ENCODE measurements around the gene VDAC1. TPM values are rescaled to one million over a fixed set of nuclear protein-coding genes. Genes with fewer than 3 reads are reported as not detected.

The VDAC1 gene
- total and polyA plus RNA-seq, 12 donors, result 229 to 609 (median 529) TPM

- H3K4me1 ChIP-seq, result peaks cover 0 to 28% (median 5%) of the 10 kb centered on the region in 9 donors
- H3K27ac ChIP-seq, result no peak overlapping the region
- 77 to 78% methylated on average over 5 of the region's 5 CpGs for WGBS, 2 donors
- intact Hi-C loops (cut with DNase I), result loop anchor here in 1 of 10 donors (10.0 kb wide), 1 partner anchor 180 kb away; no protein-coding TSS in a partner anchor
- peak in 2 of 8 donors; percentile 6 to 27 for ATAC-seq
- H3K4me3 ChIP-seq, result no peak overlapping the region
- H3K9me3 ChIP-seq, result no peaks in the 10 kb centered on the region
- TF ChIP-seq, protein P1, sequence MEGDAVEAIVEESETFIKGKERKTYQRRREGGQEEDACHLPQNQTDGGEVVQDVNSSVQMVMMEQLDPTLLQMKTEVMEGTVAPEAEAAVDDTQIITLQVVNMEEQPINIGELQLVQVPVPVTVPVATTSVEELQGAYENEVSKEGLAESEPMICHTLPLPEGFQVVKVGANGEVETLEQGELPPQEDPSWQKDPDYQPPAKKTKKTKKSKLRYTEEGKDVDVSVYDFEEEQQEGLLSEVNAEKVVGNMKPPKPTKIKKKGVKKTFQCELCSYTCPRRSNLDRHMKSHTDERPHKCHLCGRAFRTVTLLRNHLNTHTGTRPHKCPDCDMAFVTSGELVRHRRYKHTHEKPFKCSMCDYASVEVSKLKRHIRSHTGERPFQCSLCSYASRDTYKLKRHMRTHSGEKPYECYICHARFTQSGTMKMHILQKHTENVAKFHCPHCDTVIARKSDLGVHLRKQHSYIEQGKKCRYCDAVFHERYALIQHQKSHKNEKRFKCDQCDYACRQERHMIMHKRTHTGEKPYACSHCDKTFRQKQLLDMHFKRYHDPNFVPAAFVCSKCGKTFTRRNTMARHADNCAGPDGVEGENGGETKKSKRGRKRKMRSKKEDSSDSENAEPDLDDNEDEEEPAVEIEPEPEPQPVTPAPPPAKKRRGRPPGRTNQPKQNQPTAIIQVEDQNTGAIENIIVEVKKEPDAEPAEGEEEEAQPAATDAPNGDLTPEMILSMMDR (IDR thresholded peaks at IDR 0.05), result no peak
- H3K36me3 ChIP-seq, result no peaks in the 10 kb centered on the region
- no peak for DNase-seq
- no peaks in the 10 kb centered on the region for H3K27me3 ChIP-seq
These were observed 70.5 kb downstream of the VDAC1 start for GRCh38 chr5:133934311-133934710.

- H3K4me3 ChIP-seq, result no peak overlapping the region
- H3K27ac ChIP-seq, result no peak overlapping the region
- peaks cover 0 to 28% (median 5%) of the 10 kb centered on the region in 9 donors for H3K4me1 ChIP-seq
- TF ChIP-seq, protein P1 (IDR thresholded peaks at IDR 0.05), result no peak
- H3K36me3 ChIP-seq, result no peaks in the 10 kb centered on the region
- 88 to 91% methylated on average over 12 of the region's 12 CpGs for WGBS, 2 donors
- intact Hi-C loops (cut with DNase I), result loop anchor here in 1 of 10 donors (10.0 kb wide), 1 partner anchor 179 kb away; no protein-coding TSS in a partner anchor
- DNase-seq (no peak), ATAC-seq (peak in 1 of 8 donors; percentile 40)
- no peaks in the 10 kb centered on the region for H3K27me3 ChIP-seq
- no peaks in the 10 kb centered on the region for H3K9me3 ChIP-seq
These were observed 71.0 kb downstream of the VDAC1 start for GRCh38 chr5:133933670-133934295.

DNA sequence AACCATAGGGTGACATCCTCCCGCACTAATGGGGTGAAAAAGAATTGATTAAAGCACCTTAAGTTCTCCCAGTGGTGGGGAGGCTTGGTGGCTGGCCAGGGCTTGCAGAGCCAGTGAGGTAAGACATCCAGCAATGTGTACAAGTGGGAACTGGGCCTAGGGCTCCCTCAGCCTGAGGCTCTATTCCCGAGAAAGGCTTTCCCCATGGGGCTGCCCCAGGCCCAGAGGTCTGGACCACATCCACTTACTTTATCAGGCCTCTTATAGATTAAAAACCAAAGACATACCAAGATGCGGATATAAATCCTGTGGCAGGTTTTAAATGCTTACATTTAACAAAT is 71.6 kb downstream of the VDAC1 start:
- DNase-seq (no peak), ATAC-seq (no peak)
- Histone ChIP-seq H3K4me3 (no peak overlapping the region), H3K4me1 (peaks cover 0 to 28% (median 5%) of the 10 kb centered on the region in 9 donors), H3K27ac (no peak overlapping the region), H3K36me3 (no peaks in the 10 kb centered on the region), H3K9me3 (no peaks in the 10 kb centered on the region), H3K27me3 (no peaks in the 10 kb centered on the region)
- 56 to 59% methylated on average over 3 of the region's 3 CpGs for WGBS, 2 donors
- TF ChIP-seq, protein P1 (IDR thresholded peaks at IDR 0.05), result no peak
- intact Hi-C loops (cut with DNase I), result loop anchor here in 1 of 10 donors (10.0 kb wide), 1 partner anchor 178 kb away; no protein-coding TSS in a partner anchor

GRCh38 chr5:133932441-133933168 is 72.2 kb downstream of the VDAC1 start:
- H3K4me3 ChIP-seq, result no peak overlapping the region
- no peaks in the 10 kb centered on the region for H3K27me3 ChIP-seq
- H3K9me3 ChIP-seq, result no peaks in the 10 kb centered on the region
- TF ChIP-seq, protein P1 (IDR thresholded peaks at IDR 0.05), result no peak
- no peak overlapping the region for H3K27ac ChIP-seq
- H3K36me3 ChIP-seq, result no peaks in the 10 kb centered on the region
- ATAC-seq (peak in 3 of 8 donors; percentile 25 to 39 (median 30)), DNase-seq (no peak)
- H3K4me1 ChIP-seq, result peaks cover 0 to 28% (median 5%) of the 10 kb centered on the region in 9 donors
- 68 to 77% methylated on average over 13 of the region's 13 CpGs for WGBS, 2 donors
- intact Hi-C loops (cut with DNase I), result loop anchor here in 1 of 10 donors (10.0 kb wide), 1 partner anchor 178 kb away; no protein-coding TSS in a partner anchor
